Measurements from ENCODE around the gene USP6NL. TPM values are rescaled to one million over a fixed set of nuclear protein-coding genes. Genes with fewer than 3 reads are reported as not detected.
A peak's percentile ranks its signal among the peaks of the same experiment; 100 is the strongest.

The USP6NL gene
- total and polyA plus RNA-seq, 2 of the 8 experiments (the other 6 are each of a cell fraction or from before 2014, with no cell fraction given) = 10.9 to 28.8 TPM

- no peak overlapping the region for H3K4me2 ChIP-seq (ENCODE audit: insufficient read depth in 1 of 2, low read depth in 2 of 2, low read length in 2 of 2)
- no peaks in the 10 kb centered on the region for H3K36me3 ChIP-seq (ENCODE audit: control insufficient read depth in 2 of 4, insufficient read depth in 4 of 4, low read length in 3 of 4)
- peaks cover 10 to 25% (median 17%) of the 10 kb centered on the region in 4 experiments for H3K4me1 ChIP-seq (replicated peaks in 1 of 4; ENCODE audit: control insufficient read depth in 3 of 4, insufficient read depth in 4 of 4, low read length in 3 of 4)
- H3K23me2 ChIP-seq (ENCODE audit: low read depth, low read length) = peaks cover 2% of the 10 kb centered on the region; the same call in 1 of the 2 replicates
- H4K91ac ChIP-seq (replicated peaks; ENCODE audit: insufficient read length, low read length) = no peak overlapping the region
- no peak overlapping the region for H3K27ac ChIP-seq (ENCODE audit: low read depth, low read length)
- H2AK5ac ChIP-seq (ENCODE audit: low read depth, low read length) = no peak overlapping the region
- H3K9ac ChIP-seq (replicated peaks in 1 of 4; ENCODE audit: extremely low read depth in 1 of 4, low read depth in 3 of 4, low read length in 3 of 4) = no peak overlapping the region
- no peaks in the 10 kb centered on the region for H4K20me1 ChIP-seq (replicated peaks in 1 of 2; ENCODE audit: control insufficient read depth in 1 of 2, insufficient read depth in 2 of 2, low read length in 2 of 2)
- H2AFZ ChIP-seq (ENCODE audit: low read length) = no peak overlapping the region
- POLR2A ChIA-PET (ENCODE audit: partially characterized antibody) = interaction anchor here (1.0 kb wide), 1 partner anchor 8 kb away, joined by 3 read pairs; no protein-coding TSS in a partner anchor
- no peak overlapping the region for H3K56ac ChIP-seq (replicated peaks; ENCODE audit: insufficient read length, low read depth, low read length)
- CTCF ChIA-PET (ENCODE audit: partially characterized antibody) = interaction anchor here (1.0 to 3.8 kb wide), 3 partner anchors 12 to 318 kb away, joined by 3 to 22 read pairs (median 5); no protein-coding TSS in a partner anchor
- H2BK20ac ChIP-seq (ENCODE audit: low read length) = 0 out of 2 replicates have a peak overlapping the region, but pooled peaks have one; percentile 32
- H3K9me3 ChIP-seq (ENCODE audit: insufficient read depth in 2 of 2, low read depth in 1 of 2, low read length in 1 of 2) = no peaks in the 10 kb centered on the region
- no peak overlapping the region for H3K14ac ChIP-seq (ENCODE audit: insufficient read length)
- H3K79me1 ChIP-seq (ENCODE audit: low read depth, low read length) = no peaks in the 10 kb centered on the region
- DNase-seq (ENCODE audit: low read depth in 1 of 2, low spot score in 2 of 2) (peak in 1 of 2 experiments; percentile 38), FAIRE-seq (no peak)
- H3K4me3 ChIP-seq (ENCODE audit: extremely low read depth in 1 of 4, insufficient read depth in 2 of 4, low read depth in 3 of 4, low read length in 4 of 4) = no peak overlapping the region
- H2BK5ac ChIP-seq (ENCODE audit: low read depth, low read length) = no peak overlapping the region
- H3K79me2 ChIP-seq (ENCODE audit: control insufficient read depth in 1 of 2, insufficient read depth in 2 of 2, low read length in 2 of 2) = no peaks in the 10 kb centered on the region
- H3K27me3 ChIP-seq (replicated peaks in 1 of 4; ENCODE audit: control insufficient read depth in 3 of 4, extremely low read depth in 1 of 4, insufficient read depth in 3 of 4, low read length in 3 of 4) = no peaks in the 10 kb centered on the region
- no peak overlapping the region for H3K4ac ChIP-seq (replicated peaks; ENCODE audit: insufficient read length, low read depth, low read length)
- WGBS, 2 experiments (ENCODE audit: extremely low coverage in 1 of 2, insufficient coverage in 1 of 2, insufficient read length in 1 of 2, insufficient replicate concordance in 2 of 2, low coverage in 1 of 2, low lambda C conversion rate in 2 of 2, missing lambda C conversion rate in 1 of 2) = 85% methylated on average over 15 of the region's 15 CpGs; no CpG with 5 or more reads in 1 of the 2 experiments
- no peak overlapping the region for H4K5ac ChIP-seq (ENCODE audit: insufficient read length, low read depth, low read length)
- H4K8ac ChIP-seq (ENCODE audit: extremely low read depth, insufficient read depth, low read length) = no peak overlapping the region
- no peak overlapping the region for H2BK120ac ChIP-seq (replicated peaks; ENCODE audit: low read depth, low read length)
- no peak overlapping the region for H3K23ac ChIP-seq (ENCODE audit: insufficient read length)
- H3K18ac ChIP-seq (ENCODE audit: extremely low read depth, low read length) = no peak overlapping the region
- H2BK15ac ChIP-seq (ENCODE audit: low read length) = no peak overlapping the region
- H2BK12ac ChIP-seq (ENCODE audit: low read depth, low read length) = 0 out of 2 replicates have a peak overlapping the region, but pooled peaks have one; percentile 23
- no peak for TF ChIP-seq CBX5 (IDR thresholded peaks at IDR 0.05; ENCODE audit: low read depth, low read length)
- TF ChIP-seq TCF12 (IDR thresholded peaks at IDR 0.05; ENCODE audit: low read depth, low read length) = no peak
- TF ChIP-seq SRF (IDR thresholded peaks at IDR 0.05; ENCODE audit: low read depth, low read length) = no peak
- no peak for TF ChIP-seq RFX5 (IDR thresholded peaks at IDR 0.05; ENCODE audit: borderline replicate concordance, low read depth, low read length)
- no peak for TF ChIP-seq POLR2AphosphoS5 (IDR thresholded peaks at IDR 0.05; ENCODE audit: low read depth, low read length)
- TF ChIP-seq BACH1 (IDR thresholded peaks at IDR 0.05; ENCODE audit: low read length) = no peak
- TF ChIP-seq SIN3A (conservative IDR thresholded peaks at IDR 0.05 in 1 of 2, IDR thresholded peaks at IDR 0.05 in 1 of 2; ENCODE audit: low read depth in 1 of 2, low read length in 2 of 2) = no peak
- no peak for TF ChIP-seq KDM5A (IDR thresholded peaks at IDR 0.05; ENCODE audit: low read length)
- no peak for TF ChIP-seq SIX5 (IDR thresholded peaks at IDR 0.05; ENCODE audit: low read depth, low read length)
- TF ChIP-seq ATF2 (IDR thresholded peaks at IDR 0.05; ENCODE audit: low read length) = no peak
These were observed 170.9 kb downstream of the USP6NL start for GRCh38 chr10:11440250-11441150.
